GM21619 (cell line): ENCODE data around the gene GAS5.
A peak's percentile ranks its signal among the peaks of the same experiment; 100 is the strongest.

ENCODE experiments used
- ATAC-seq: cut with Tn5 transposase; IDR thresholded peaks from one replicate; pipeline ENCODE4 v1.9.1; 2021; ENCODE audit not compliant: unreplicated experiment

GAS5 gene

DNA sequence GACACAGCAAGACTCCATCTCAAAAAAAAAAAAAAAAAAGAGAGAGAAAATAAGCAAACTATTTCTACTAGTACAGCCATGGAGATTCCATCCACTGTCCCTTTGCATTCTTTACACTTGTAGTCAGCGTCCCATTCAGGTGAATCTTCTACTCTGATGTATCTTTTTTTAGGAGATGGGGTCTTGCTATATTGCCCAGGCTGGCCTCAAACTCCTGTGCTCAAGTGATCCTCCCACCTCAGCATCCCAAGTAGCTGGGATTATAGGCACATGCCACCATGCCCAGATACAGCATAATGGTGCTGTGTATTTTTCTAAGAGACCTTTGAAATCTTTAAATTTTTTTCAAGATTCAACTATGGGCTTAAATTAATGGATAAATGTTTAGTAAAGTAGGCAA, 35.0 kb downstream of the GAS5 start:
- no peak for ATAC-seq

DNA sequence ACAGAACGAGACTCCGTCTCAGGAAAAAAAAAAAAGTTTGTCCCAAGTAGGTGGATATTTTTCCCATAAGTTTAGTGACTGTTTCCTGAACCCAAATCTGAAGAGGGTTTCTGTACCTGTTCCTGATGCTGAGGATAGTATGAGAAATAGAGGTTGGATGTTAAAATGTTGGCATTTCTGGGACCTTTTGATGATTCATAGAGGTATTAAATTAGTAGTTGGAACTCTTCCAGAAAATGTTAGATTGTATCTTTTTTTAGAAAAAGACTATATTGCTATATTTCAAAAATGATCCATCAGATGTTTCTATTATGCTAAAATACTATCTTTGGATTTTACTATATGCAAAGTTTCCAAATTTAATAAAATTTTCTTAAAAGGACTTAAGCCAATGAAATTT, 40.2 kb downstream of the GAS5 start:
- ATAC-seq = no peak

DNA sequence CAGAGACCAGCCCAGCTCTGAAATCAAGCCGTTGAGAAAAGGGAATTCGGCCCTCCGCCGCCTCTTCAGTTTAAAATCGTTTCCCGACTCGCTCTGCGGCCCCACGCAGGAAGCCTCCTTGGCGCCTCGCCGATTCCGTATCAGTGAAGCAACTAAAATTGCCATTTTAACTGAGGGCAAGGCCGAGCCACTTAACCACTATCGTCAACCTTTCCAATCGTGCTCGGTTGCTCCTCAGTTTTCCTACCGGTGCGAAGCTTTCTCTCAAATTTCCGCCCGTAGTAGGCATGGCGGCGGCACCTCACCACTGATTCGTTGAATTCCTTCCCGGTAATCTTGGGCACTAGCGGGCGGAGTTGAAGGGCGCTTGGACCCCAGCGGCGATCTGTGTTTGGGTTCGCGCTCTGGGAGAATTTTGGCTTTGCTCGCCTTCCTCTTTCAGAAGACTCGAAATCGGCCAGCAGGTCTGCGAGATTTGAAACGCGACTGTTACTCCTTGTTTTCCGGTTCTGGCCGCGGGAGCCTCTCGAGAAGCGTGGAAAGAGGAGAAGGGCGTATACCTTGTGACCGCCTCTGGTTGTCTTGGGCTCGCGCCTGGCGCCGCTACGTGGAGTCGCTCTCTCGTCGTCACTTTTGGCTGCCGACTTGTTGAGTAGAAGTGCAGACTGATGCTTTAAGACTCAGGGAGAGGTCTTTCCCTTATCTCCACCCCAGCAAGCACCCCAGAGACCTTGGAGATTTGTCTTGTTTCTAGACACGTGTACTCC, 43.3 kb downstream of the GAS5 start, which contains the start of the genes CENPL and DARS2:
CENPL (minus strand) TSS at position 569 of the 767 bp plus-strand sequence. CDS start 13,584 bp downstream, outside the sequence.
DARS2 (plus strand) TSS at position 359 of the 767 bp plus-strand sequence. CDS start 557 bp downstream, outside the sequence.
- ATAC-seq = peak; percentile 84

DNA sequence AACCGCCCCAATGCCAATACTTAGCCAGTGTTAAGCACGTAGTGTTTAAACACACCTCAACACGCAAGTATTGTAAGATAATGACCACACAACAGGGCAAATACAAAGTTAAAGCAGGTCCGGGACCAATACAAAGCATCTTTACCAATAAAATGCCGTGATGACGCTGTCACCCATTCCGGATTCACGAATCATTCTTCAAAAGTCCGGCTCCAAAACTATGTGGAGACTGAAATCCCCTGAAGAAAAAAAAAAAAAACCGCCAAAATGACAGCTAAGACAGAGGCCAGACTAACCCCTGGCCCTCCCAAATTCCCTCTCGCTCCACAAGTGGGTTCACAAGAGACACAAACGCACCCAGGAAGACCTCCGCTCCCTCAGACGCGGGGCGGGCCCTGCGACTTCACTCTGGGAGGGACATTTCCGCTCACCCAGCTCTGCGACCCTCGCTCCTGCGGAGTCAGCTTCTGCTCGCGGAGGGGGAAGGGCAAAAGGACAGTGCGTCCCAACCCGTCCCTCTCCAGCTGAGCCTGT, 43.9 kb downstream of the GAS5 start:
- ATAC-seq = peak; percentile 40

DNA sequence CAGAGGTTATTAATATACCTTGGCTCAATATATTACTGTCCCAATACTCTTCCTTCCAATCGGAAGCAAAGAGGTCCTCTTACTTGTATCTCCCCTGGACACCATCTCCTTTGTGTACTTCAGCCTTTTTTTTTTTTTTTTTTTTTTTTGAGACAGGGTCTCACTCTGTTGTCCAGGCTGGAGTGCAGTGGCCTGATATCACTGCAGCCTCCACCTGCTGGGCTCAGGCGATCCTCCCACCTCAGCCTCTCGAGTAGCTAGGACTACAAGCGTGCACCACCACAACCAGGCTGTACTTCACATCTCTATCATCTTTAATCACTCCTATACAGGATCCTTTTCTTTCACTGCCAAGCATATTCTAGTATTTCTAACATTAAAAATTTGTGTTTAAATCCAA, 46.1 kb downstream of the GAS5 start:
- ATAC-seq = no peak

DNA sequence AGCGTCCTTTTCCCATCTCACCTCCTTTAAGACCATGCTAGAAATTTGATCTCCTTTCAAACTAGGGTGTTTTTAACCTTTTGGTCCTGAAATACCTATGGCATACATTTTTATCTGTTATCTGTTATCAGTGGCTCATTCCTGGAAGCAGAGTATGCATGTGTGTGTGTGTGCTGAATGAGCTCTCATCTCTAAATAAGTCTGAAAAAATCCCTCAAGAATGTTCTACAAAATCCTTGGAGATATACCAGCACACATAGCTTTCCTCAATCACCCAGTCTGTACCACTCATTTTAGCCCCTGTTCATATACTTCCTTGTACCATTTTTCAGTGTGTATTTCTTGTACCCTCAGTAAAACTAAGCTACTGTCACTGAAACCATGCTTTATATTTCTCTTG, 49.3 kb downstream of the GAS5 start:
- ATAC-seq = no peak
